ENCODE data around the gene FAM120B. TPM values are rescaled to one million over a fixed set of nuclear protein-coding genes. Genes with fewer than 3 reads are reported as not detected.
A peak's percentile ranks its signal among the peaks of the same experiment; 100 is the strongest.

Gene FAM120B
- total and polyA plus RNA-seq, 2 of the 4 experiments (the other 2 are of a cell fraction), result 15.3 to 28.0 TPM

DNA sequence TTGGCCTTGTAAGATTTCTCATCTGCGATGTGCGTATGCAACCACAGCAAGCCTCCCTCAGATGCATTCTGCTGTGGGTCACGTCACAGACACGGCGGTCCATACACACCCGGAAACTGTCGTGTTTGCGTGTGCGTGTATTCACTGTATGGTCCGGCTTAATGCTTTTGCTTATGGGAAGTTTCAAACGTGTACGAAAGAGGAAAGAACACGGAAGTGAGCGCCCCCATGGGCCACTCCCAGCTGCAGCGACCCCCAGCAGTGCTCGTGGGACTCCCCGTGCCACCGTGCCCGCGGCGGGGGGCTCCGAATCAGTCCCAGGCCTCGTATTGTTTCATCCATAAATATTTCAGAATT, 25.9 kb upstream of the FAM120B start:
- in situ Hi-C loops (cut with MboI; ENCODE audit: low sequenced_read_pairs), result no loop called here

More for the DNA sequence above, 25.9 kb upstream of the FAM120B start:
- no TSS peak for BruUV-seq (replicated peaks)
- Histone ChIP-seq H3K4me2 (ENCODE audit: low read depth, low read length) (peak overlapping the region; percentile 56), H3K79me1 (ENCODE audit: low read depth in 1 of 2, low read length in 2 of 2) (no peaks in the 10 kb centered on the region), H3K36me3 (ENCODE audit: control insufficient read depth, insufficient read depth, low read length) (no peaks in the 10 kb centered on the region), H2AK9ac (replicated peaks; ENCODE audit: low read depth, low read length, poor library complexity) (no peak overlapping the region), H3K18ac (ENCODE audit: low read depth, low read length) (no peak overlapping the region), H3K56ac (ENCODE audit: extremely low read depth, insufficient read depth, low read length) (no peak overlapping the region), H2AK5ac (ENCODE audit: low read depth, low read length) (no peak overlapping the region), H3K9ac (ENCODE audit: low read depth, low read length) (no peak overlapping the region), H4K5ac (ENCODE audit: low read depth, low read length) (no peak overlapping the region), H2BK120ac (ENCODE audit: low read depth, low read length) (no peak overlapping the region), H3K27me3 (ENCODE audit: control insufficient read depth, insufficient read depth, low read length) (peaks cover 10% of the 10 kb centered on the region), H2AFZ (replicated peaks; ENCODE audit: low read length, poor library complexity) (peak overlapping the region; percentile 75), H3K9me3 (ENCODE audit: control insufficient read depth, insufficient read depth, low read length) (no peaks in the 10 kb centered on the region), H3K4ac (ENCODE audit: low read depth, low read length) (no peak overlapping the region), H2BK5ac (ENCODE audit: low read depth, low read length, poor library complexity, severe bottlenecking) (no peak overlapping the region), H3K9me1 (ENCODE audit: insufficient read depth, low read length) (no peaks in the 10 kb centered on the region), H3K14ac (replicated peaks; ENCODE audit: low read depth, low read length) (no peak overlapping the region), H3K27ac (ENCODE audit: insufficient read depth, low read length) (no peak overlapping the region), H2BK20ac (ENCODE audit: low read depth, low read length) (no peak overlapping the region), H4K8ac (ENCODE audit: low read depth in 2 of 2, low read length in 2 of 2) (peak overlapping the region; percentile 37 to 47; a peak in 3 of 4 replicates), H4K20me1 (ENCODE audit: insufficient read depth, low read length) (no peaks in the 10 kb centered on the region), H3K23ac (ENCODE audit: low read depth, low read length) (no peak overlapping the region), H3K4me1 (ENCODE audit: control insufficient read depth, insufficient read depth, low read length) (peaks cover 3% of the 10 kb centered on the region; the same call in 1 of the 2 replicates), H3K4me3 (ENCODE audit: insufficient read depth, low read depth, low read length) (peak overlapping the region; percentile 19; the same call in 1 of the 2 replicates), H2BK15ac (ENCODE audit: low read depth, low read length) (no peak overlapping the region), H4K91ac (ENCODE audit: insufficient read depth, low read depth, low read length) (no peak overlapping the region)
- intact Hi-C loops (cut with micrococcal nuclease) (no loop called here), dilution Hi-C loops (cut with HindIII; ENCODE audit: low sequenced_read_pairs, unreplicated experiment) (no loop called here)
- TF ChIP-seq MAZ (IDR thresholded peaks at IDR 0.05; ENCODE audit: borderline replicate concordance, low read depth, low read length) (no peak), RFX5 (IDR thresholded peaks at IDR 0.05; ENCODE audit: low read depth, low read length) (no peak), RCOR1 (IDR thresholded peaks at IDR 0.05; ENCODE audit: insufficient replicate concordance, low read length) (no peak), MXI1 (IDR thresholded peaks at IDR 0.05; ENCODE audit: borderline replicate concordance, low read depth, low read length) (no peak), CHD1 (IDR thresholded peaks at IDR 0.05; ENCODE audit: low read depth, low read length) (no peak), CTCF (conservative IDR thresholded peaks at IDR 0.05; ENCODE audit: low read depth, low read length) (no peak), POLR2A (IDR thresholded peaks at IDR 0.05; ENCODE audit: low read depth, low read length) (no peak), RAD21 (IDR thresholded peaks at IDR 0.05; ENCODE audit: low read length) (no peak), MAFK (IDR thresholded peaks at IDR 0.05; ENCODE audit: low read depth, low read length) (no peak), FOS (IDR thresholded peaks at IDR 0.05; ENCODE audit: low read depth, low read length) (no peak), NFE2L2 (IDR thresholded peaks at IDR 0.05; ENCODE audit: low read depth, low read length) (no peak), CEBPB (IDR thresholded peaks at IDR 0.05; ENCODE audit: low read depth, low read length) (no peak), BHLHE40 (IDR thresholded peaks at IDR 0.05; ENCODE audit: low read depth, low read length) (no peak), SMC3 (IDR thresholded peaks at IDR 0.05; ENCODE audit: low read depth, low read length) (no peak)
- TF ChIP-seq, protein P1, sequence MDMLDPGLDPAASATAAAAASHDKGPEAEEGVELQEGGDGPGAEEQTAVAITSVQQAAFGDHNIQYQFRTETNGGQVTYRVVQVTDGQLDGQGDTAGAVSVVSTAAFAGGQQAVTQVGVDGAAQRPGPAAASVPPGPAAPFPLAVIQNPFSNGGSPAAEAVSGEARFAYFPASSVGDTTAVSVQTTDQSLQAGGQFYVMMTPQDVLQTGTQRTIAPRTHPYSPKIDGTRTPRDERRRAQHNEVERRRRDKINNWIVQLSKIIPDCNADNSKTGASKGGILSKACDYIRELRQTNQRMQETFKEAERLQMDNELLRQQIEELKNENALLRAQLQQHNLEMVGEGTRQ (IDR thresholded peaks at IDR 0.05; ENCODE audit: low read depth, low read length), result no peak
- TF ChIP-seq, protein P2, sequence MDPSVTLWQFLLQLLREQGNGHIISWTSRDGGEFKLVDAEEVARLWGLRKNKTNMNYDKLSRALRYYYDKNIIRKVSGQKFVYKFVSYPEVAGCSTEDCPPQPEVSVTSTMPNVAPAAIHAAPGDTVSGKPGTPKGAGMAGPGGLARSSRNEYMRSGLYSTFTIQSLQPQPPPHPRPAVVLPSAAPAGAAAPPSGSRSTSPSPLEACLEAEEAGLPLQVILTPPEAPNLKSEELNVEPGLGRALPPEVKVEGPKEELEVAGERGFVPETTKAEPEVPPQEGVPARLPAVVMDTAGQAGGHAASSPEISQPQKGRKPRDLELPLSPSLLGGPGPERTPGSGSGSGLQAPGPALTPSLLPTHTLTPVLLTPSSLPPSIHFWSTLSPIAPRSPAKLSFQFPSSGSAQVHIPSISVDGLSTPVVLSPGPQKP (IDR thresholded peaks at IDR 0.05; ENCODE audit: borderline replicate concordance, low read depth, low read length), result no peak
- ChIA-PET POLR2A (ENCODE audit: unreplicated experiment) (interaction anchor here (0.6 kb wide), 1 partner anchor 160 kb away, joined by 4 read pairs; no protein-coding TSS in a partner anchor), CTCF (no interaction called here)
- ATAC-seq (ENCODE audit: low read depth) (0 out of 2 replicates have a peak, but pooled peaks have one; percentile 37), DNase-seq (no peak)
- WGBS, 2 experiments (ENCODE audit: extremely low coverage in 2 of 2, insufficient read length in 1 of 2), result 72% methylated on average over 13 of the region's 23 CpGs; no CpG with 5 or more reads in 1 of the 2 experiments
